Mammary epithelial cell (primary cell): Measurements from ENCODE around the gene ACSBG1.

Experiments used
- EZH2 ChIP-seq: IDR thresholded peaks from 2 replicates; pipeline ENCODE4 v1.6.1; 2012; ENCODE audit warnings: low read length, inconsistent platforms, borderline replicate concordance
- TF ChIP-seq, protein P1 (sequence below), 2 donors: IDR thresholded peaks in 1 of 2; conservative IDR thresholded peaks in 1 of 2; 2 replicates each; pipeline ENCODE4 v1.5.1; 2011 to 2012; ENCODE audit warnings: inconsistent platforms in 2 of 2, low read length in 2 of 2, mild to moderate bottlenecking in 2 of 2, control low read depth in 1 of 2, low read depth in 1 of 2; ENCODE audit not compliant: insufficient read depth in 1 of 2; ENCODE audit errors: extremely low read depth in 1 of 2

DNA sequence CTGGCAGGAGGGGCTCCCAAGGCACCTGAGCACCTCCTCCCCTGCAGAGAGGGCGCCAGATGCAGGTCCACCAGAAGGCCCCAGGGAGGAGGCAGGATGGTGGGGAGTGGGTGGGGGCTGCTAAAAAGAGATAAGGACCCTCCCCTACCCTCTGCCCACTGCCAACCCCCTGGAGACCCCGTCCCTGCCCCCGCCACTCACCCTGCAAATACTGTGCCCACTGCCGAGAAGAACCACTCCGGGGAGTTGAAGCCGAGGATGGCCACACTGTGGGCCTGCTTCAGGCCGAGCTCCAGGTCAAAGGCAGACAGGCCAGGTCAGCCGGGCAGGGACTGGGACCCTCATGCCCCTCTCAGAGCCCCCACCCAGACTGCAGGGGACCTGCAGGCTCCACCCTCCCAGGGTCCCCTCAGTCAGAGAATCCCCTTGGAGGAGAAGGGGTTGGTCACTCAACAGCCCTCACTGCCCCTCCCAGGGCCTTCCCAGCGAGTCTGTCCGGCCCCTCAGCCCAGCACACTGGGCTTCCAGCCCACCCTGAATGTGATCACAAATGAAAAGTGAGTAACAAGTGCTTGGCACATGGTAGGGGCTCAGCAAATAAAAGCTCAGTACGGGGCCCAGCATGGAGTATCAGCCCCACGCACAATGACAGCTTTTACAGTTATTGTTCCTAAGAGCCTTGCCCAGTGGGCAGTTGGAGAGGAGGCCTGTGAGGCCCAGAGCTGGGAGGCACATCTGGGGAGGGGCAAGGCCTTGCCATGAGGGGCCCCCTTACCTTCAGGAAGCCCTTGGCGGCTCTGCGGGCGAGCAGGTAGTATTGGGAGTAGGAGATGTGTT, 40.4 kb downstream of the ACSBG1 start:
- TF ChIP-seq, protein P1, sequence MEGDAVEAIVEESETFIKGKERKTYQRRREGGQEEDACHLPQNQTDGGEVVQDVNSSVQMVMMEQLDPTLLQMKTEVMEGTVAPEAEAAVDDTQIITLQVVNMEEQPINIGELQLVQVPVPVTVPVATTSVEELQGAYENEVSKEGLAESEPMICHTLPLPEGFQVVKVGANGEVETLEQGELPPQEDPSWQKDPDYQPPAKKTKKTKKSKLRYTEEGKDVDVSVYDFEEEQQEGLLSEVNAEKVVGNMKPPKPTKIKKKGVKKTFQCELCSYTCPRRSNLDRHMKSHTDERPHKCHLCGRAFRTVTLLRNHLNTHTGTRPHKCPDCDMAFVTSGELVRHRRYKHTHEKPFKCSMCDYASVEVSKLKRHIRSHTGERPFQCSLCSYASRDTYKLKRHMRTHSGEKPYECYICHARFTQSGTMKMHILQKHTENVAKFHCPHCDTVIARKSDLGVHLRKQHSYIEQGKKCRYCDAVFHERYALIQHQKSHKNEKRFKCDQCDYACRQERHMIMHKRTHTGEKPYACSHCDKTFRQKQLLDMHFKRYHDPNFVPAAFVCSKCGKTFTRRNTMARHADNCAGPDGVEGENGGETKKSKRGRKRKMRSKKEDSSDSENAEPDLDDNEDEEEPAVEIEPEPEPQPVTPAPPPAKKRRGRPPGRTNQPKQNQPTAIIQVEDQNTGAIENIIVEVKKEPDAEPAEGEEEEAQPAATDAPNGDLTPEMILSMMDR (conservative IDR thresholded peaks at IDR 0.05 in 1 of 2, IDR thresholded peaks at IDR 0.05 in 1 of 2; ENCODE audit: extremely low read depth in 1 of 2, insufficient read depth in 1 of 2, low read depth in 1 of 2, low read length in 2 of 2) = no peak
- TF ChIP-seq EZH2 = no peak
